Superior temporal gyrus (tissue), 1 donor: Measurements from ENCODE around the gene SLC35B1.
A peak's percentile ranks its signal among the peaks of the same experiment; 100 is the strongest.

Experiments used
- DNase-seq: peaks from one replicate; pipeline ENCODE4 v3.0.0-alpha.2; 2016; ENCODE audit errors: extremely low spot score

SLC35B1 gene, protein sequence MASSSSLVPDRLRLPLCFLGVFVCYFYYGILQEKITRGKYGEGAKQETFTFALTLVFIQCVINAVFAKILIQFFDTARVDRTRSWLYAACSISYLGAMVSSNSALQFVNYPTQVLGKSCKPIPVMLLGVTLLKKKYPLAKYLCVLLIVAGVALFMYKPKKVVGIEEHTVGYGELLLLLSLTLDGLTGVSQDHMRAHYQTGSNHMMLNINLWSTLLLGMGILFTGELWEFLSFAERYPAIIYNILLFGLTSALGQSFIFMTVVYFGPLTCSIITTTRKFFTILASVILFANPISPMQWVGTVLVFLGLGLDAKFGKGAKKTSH

GRCh38 chr17:49707608-49708514 is at the start of gene SLC35B1:
SLC35B1 (minus strand) TSS chr17:49707964; CDS start chr17:49707833, 131 bp downstream.
- DNase-seq, result peak; percentile 99

DNA sequence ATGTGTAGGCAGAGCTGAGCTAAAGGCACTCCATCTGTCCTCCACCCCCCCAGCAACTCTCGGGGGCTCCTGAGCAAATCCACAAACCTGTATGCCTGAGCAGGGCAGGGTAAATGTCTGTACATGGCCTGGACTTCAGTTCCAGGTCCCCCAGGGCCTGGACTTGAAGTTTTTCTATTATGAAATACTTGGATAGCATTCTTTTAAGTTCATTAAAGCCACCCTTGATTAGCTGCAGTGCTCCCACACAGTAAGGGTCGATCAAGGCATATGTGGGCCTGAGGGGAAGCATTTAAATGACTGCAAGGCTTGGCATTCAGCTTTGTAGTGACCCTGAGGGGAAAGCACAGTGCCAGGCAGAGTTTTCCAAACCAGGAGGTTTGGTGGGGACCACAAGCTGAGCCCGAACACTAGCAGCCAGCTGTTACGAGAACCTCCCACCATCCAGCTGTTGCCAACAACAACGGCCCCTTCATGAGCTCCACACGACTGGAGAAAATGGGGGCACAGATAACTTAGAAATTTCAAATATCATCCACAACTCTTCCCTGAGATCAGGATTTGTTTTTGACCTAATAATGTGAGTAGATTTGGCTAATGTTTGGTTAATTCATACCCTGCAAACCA is 49.5 kb upstream of the SLC35B1 start:
- no peak for DNase-seq

GRCh38 chr17:49756323-49757150 is 48.8 kb upstream of the SLC35B1 start:
- DNase-seq, result no peak

- no peak for DNase-seq
Observed at GRCh38 chr17:49755663-49756283, 48.0 kb upstream of the SLC35B1 start.

- no peak for DNase-seq
Observed at GRCh38 chr17:49753959-49754391, 46.2 kb upstream of the SLC35B1 start.

DNA sequence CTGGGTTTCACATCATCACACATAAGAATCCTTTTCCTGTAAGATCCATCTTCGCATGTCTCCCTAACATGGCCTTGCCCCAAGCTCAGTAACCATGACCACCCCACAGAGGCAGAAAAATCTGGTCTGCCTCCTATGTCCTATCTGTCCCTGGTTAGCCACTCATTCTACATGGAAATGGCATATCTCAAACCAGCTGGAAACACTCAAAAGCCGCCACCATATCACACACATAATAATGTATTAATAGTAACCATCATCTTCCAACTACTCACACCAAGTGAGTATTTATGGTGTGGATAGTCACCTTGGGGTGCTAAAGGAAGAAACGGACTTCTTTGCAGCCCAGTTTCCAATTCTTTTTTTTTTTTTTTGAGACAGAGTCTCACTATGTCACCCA is 44.7 kb upstream of the SLC35B1 start:
- DNase-seq, result no peak

DNA sequence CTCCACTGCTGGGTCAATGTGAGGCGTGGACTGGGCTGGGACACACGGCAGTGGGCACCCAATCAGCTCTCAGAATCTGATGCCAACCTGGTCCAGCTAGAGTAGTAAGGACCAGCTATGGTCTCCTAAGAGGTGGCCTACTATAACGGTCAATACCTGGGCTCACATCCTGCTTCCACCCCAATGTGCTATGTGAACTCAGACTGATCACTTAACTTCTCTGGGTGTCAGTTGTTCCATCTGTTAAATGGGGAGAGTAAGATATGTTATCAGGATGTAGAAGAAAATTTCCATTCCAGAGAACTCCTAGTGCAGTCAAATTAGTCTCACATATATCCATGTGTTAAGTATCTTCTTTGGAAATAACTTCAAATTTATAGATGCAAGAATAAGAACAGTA is 42.0 kb upstream of the SLC35B1 start:
- no peak for DNase-seq

DNA sequence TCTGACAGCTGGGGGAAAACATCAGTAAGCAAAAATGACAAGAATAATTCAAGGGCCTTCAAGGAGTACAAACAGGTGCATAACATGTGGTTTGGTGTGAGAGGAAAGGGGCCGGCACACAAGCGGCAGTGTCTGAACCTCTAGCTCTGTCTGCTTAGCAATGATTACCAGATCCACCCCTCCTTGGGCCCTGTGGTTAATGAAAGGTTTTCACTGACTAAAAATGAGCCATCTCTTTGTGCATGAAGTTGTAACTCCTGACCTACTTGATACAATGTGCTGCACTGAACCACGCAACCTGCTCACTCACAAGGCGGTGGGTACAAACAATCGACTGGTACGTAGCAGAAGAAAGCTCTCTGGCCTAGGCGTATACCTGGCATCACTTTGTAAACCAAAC is 41.0 kb upstream of the SLC35B1 start:
- DNase-seq, result no peak

GRCh38 chr17:49748223-49748622 is 40.5 kb upstream of the SLC35B1 start:
- no peak for DNase-seq

- DNase-seq, result no peak
Observed at GRCh38 chr17:49747632-49748031, 39.9 kb upstream of the SLC35B1 start.

- no peak for DNase-seq
Observed at GRCh38 chr17:49746791-49747490, 39.2 kb upstream of the SLC35B1 start.

DNA sequence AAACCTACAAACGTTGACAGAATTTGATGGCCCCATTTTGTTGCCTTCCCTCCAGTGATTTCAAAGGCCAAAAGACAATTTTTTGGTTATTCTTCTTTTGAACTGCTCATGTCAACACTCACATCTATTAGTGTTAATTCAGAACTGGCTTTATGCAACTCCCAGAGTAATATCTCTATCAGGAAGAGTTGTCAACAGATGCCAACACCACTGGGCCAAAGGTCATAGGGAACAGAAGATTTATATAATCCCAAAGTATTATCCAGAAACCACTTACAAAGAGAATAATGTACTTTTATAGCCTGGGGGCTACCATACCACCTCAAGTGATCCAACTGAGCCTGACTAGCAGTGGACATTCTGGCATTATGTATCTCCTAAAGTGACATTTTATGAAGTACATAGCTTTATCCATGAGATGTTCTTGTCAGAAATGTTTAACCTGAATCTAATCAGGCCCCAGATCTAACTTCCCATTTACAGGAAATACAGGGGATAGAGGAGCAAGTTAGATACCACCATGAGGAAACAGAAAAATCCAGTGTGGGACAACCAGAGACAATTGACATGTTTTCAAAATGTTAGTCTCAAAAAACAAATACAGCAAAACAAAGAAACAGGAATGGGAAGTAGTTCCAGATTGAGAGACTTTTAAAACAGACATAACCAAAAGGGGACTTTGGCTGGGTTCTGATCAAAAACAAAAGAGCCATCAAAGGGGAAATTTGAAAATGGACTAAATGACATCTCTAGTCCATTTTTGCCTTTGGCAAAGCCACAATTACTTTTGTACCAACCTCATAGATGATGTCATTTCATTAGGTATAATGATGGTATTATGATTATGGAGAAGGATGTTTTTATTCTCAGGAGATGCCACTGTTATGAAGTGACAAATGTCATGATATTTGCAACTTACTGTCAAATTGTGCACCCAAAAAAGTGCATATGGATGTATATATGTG is 37.7 kb upstream of the SLC35B1 start:
- no peak for DNase-seq

DNA sequence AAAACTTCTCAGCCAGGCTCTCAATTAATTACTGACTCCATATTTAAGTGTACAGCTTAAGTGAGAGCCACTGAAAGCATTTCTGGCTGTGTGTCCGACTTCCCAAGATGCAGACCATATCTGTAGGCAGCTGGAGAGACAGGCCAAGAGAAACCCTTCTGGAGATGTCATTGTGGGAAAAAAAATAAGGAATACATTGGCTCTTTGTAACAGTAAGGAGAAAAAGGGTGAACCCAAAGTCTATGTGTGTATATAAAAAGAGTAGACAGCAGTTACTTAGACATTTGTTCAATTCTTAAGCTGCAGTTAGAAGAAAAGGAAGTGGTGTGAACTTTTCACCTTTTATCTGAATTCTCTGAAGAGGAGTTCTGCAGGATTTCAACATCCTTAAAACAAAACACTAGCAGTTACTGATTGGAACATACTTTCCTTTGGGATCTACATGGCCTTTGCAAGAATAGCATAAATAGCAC is 34.4 kb upstream of the SLC35B1 start:
- no peak for DNase-seq

DNA sequence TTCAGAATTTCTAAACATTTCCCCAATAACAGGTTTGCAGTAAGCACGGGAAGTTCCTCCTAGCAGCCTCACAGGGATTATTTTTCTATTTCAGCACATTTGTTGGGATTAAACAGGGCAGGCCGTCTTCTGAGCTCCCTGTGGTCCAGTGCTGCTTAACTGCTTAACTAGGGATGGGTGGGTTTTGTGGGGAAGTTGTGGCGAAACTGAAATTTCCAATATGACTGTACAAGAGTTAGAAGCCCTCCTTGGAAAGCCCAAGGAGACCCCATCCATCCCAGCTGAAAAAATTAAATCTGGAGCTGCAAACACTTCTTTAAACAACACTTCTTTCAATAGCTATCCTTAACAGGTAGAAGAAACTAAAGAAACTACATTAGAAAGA is 33.9 kb upstream of the SLC35B1 start:
- no peak for DNase-seq

- DNase-seq, result no peak
Observed at GRCh38 chr17:49741009-49741691, 33.4 kb upstream of the SLC35B1 start.

DNA sequence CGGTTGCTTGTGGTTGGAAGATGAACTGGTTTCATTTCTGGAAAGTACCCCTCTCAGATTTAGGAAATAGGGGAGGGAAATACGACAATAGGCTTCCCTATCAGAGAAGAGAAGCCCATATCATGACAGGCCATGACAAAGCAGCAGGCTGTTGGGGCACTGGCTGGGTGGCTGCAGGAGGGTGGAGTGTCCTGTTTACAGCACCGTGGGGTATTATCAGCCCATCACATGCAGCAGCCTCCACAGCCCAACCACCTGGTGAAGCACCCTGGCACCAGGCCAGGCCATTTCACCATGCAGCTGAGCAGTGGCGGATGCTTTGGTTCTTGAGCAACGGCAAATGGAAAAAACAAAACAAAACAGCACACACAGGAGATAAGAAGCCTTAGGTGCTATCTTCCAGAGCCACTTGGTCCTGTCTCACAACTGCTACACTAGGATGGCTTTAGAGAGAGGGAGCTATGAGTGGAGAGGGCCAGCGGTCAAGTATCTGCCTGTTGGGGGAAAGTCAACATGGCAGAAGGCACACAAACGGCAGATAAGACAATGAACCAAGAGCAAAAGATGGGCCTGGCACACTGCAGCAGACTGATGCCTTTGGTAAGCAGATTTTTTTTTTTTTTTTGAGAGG is 32.0 kb upstream of the SLC35B1 start:
- no peak for DNase-seq

- DNase-seq, result no peak
Observed at GRCh38 chr17:49738456-49739163, 30.8 kb upstream of the SLC35B1 start.
